Hematopoietic multipotent progenitor cell (in vitro differentiated cells): ENCODE measurements around the gene ZKSCAN4. TPM values are rescaled to one million over a fixed set of nuclear protein-coding genes. Genes with fewer than 3 reads are reported as not detected.
A peak's percentile ranks its signal among the peaks of the same experiment; 100 is the strongest.

ENCODE experiments used
- DNase-seq, 3 donors: peaks; one replicate each; pipeline ENCODE4 v3.0.0-alpha.2; 2011 to 2015; ENCODE audit warnings: low read depth in 2 of 3, low spot score in 2 of 3
- total RNA-seq: library from RNA; depleted of rRNA; stranded (reverse); fragments of >200 nt; gene quantifications from one replicate; pipeline ENCODE4 v1.2.3, GENCODE V29; 2012

ZKSCAN4 gene
- total RNA-seq, 1 donor, result 4.6 TPM

DNA sequence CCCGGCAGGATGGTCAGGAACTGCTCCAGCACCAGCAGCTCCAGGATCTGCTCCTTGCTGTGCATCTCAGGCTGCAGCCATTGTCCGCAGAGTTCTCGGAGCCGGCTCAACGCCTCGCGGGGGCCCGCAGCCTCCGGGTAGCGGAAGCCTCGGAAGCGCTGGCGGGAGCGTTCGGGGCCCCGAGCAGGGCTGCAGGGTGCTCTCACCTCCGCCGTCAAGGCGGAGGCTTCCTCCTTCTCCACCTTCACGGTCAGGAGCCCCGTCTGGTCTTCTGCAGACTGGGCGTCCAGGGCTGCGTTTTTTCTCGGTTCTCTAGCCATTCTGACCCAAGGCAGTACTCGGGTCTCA is 434 bp downstream of the ZKSCAN4 start:
- DNase-seq, result peak in 2 of 3 donors; percentile 23 to 39

DNA sequence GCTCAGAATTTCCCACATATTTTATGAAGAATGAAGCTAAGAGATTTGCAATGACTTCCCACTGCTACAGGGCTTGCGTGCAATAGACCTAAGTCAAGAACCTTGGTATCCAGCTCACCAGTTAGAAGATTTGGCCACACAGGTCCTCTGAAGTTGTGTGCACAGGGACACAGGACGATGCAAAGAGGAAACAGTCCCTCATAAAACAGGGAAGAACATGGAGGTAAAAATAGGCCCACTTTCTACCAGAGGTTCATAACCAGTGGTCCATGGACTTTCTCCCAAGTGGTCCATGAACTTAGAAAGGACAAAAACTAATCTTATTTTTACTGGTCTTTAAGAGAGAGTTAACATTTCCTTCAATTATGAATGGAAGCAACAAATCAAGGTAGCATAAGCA is 1.3 kb downstream of the ZKSCAN4 start:
- DNase-seq, result no peak

DNA sequence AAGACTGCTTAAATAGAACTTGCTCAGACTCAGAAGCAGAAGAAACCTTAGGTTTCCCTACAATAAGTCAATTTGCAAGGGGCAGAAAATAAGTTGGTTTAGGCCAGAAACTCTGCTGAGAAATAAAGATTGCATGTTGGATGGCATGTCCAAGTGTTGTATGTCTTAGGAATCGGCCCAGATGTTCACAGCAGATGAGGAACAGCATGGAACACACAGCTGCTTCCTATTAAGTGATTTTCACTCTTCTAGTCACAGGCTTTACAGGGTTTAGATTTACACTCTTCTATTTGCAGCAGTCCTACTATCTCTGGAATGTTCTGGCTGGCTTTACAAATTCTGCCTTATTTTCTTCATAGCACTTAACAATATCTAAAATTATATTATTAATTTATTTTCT is 3.2 kb downstream of the ZKSCAN4 start:
- DNase-seq, result no peak

DNA sequence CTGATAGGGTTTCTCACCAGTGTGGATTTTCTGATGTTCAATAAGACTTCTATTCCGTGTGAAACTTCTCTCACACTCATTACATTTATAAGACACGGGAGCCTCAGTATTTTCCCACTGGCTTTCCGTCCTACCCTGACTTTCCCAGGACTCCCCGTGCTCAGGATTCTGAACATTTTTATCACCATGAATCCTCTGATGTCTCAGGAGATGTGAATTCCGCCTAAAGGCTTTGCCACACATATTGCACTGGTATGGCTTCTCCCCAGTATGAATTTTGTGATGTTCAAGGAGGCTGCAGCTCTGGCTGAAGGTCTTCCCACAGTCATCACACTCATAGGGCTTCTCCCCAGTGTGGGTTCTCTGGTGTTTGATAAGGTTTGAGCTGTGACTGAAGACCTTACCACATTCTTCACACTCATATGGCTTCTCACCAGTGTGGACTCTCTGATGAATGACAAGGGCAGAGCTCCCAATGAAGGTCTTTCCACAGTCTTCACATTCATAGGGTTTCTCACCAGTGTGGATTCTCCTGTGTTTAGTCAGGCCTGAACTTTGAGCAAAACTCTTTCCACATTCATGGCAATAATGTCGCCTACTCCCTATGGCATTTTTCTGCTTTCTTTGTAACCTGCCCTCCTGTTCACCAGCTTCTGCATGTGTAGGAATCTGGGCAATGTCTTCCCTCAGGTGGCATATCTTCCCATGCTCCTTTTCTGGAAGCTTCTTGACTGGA is 6.7 kb downstream of the ZKSCAN4 start:
- DNase-seq, result no peak

DNA sequence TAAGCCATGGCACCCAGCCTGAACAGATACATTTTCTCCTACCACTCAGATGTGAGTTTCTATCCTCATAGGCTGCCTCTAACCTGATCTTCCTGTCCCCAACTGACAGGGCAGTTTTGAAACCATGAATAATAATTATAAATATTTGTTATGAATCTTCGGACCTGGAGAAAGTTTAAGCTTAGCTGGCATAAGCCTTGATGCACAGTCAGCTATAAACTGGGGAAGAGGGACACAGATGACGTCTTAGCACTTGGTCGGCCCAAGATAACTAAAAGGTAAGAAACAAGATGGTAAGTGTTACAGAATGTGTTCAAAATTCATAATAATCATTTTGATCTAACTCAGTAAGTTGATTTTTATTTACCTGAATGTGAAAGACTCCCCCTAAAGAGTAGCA is 8.1 kb downstream of the ZKSCAN4 start:
- DNase-seq, result no peak

DNA sequence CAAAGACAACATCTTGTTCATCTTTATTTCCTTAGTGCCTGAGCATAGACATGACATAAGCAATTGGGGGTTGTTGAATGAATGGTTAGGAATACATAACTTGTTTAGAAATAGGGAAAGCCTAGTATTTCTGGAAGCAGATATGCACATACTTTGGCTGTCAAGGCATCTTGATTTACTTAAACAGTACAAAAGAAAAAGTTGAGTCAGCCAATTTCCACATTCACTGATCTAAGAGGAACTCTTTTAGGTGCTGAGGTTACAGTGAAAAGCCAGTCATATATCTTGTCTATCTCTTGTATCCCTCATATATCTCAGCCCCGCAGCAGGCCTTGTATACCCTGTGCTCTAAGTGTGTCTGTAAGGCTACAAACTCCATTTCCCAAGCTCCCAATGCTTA is 11.6 kb downstream of the ZKSCAN4 start:
- DNase-seq, result no peak

DNA sequence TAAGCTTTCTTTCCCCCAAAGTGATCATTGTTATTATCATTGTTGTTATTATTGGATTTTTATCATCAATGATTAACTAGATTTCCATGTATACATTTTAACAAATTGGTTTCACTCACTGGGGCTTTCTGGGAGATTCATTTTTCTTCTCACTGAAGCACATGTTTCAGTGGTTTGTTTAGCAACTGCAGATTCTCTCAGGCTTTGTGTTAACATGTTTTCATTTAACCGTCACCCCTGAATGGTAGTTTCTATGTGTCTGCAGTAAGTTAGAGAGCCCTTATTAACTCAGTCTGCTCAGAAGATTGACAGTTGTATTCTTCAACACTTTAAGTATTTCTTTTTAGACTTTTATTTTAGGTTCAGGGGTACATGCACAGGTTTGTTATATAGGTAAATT is 12.4 kb downstream of the ZKSCAN4 start:
- DNase-seq, result no peak

DNA sequence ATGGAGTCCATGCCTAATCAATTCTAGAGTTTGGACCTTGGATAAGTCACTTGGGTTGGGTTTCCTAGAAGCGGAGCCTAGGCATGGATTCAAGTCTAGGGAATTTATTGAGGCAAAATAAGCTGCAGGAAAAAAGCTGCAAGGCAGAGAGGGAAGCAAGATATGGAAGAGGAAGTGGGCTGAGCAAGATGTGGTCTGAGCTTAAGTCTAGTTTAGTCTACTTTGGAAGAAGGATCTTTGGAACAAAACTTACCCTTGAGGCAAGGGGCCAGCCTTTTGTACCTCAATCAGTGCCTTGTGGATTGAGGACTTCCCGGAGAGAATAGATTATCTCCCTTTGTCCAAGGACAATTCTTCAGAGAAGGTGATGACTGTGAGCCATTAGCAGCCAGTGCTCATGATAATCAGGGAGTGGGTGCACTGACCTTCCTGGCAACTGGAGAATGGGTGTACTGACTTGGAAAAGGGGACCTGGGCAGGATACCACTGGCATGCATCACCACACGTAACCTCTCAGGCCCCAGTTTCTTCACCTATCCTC is 16.1 kb downstream of the ZKSCAN4 start:
- no peak for DNase-seq

DNA sequence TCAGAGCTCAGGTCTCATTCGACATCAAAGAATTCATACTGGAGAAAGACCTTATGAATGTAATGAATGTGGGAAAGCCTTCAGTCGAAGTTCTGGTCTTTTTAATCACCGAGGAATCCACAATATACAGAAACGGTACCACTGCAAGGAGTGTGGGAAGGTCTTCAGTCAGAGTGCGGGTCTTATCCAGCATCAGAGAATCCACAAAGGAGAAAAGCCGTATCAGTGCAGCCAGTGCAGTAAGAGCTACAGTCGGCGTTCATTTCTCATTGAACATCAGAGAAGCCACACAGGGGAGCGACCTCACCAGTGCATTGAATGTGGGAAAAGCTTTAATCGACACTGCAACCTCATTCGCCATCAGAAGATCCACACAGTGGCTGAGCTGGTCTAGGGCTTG is 19.3 kb downstream of the ZKSCAN4 start:
- no peak for DNase-seq

DNA sequence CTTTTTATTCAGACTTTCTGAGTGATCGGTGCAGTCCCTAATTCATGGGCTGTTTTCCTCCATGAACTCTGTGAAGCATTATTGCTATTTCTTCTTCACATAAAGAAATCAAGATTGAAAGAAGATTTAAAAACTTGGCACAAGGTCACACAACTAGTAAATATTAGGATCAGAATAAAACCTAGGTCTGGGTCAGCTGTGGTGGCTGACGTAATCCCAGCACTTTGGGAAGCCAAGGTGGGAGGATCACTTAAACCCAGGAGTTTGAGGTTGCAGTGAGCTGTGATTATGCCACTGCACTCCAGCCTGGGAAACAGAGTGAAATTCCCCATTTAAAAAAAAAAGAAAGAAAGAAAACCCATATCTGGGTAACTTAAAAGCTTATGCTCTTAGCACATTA is 25.6 kb downstream of the ZKSCAN4 start:
- no peak for DNase-seq

DNA sequence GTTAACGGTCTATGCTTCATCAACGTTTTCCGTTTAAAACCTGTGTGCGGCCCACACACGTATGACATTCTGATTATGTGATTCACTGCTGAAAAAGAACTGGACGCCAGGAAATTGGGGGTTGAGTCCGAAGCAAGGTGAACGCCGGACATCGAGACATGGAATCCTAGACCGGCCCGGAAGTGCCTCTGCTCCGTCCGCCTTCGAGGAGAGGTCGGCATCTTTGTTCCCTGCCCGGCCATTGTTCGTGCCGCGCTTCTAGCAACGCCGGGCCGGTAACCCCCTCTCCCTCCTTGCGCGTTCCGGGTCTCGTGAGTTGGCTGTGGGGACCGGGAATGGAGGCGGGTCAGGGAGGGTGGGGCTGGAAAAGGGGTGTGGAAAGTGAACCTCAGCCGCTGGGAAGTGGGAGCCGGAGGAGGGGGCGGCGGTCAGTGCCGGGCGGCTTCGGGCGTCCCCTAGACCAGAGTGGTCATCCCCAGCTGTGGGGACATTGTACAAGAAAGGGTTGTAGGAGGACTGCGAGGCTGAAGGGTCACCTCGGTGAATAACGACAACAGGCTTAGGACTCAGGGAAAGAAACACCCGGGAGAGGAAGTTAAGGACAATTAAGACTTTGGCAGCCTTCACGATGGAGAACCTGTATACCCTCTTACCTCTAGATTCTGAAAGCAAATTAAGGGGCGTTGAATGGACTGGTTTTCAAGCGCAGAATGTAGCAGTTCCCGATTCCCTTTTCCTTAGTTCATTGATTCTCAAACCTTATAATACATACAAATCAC is 26.8 kb downstream of the ZKSCAN4 start, which contains the start of gene ZSCAN9:
Gene ZSCAN9 (plus strand): TSS at position 220 of the 779 bp plus-strand sequence. CDS start 1,810 bp downstream, outside the sequence.
- DNase-seq, result peak in 2 of 3 donors; percentile 71 to 75

DNA sequence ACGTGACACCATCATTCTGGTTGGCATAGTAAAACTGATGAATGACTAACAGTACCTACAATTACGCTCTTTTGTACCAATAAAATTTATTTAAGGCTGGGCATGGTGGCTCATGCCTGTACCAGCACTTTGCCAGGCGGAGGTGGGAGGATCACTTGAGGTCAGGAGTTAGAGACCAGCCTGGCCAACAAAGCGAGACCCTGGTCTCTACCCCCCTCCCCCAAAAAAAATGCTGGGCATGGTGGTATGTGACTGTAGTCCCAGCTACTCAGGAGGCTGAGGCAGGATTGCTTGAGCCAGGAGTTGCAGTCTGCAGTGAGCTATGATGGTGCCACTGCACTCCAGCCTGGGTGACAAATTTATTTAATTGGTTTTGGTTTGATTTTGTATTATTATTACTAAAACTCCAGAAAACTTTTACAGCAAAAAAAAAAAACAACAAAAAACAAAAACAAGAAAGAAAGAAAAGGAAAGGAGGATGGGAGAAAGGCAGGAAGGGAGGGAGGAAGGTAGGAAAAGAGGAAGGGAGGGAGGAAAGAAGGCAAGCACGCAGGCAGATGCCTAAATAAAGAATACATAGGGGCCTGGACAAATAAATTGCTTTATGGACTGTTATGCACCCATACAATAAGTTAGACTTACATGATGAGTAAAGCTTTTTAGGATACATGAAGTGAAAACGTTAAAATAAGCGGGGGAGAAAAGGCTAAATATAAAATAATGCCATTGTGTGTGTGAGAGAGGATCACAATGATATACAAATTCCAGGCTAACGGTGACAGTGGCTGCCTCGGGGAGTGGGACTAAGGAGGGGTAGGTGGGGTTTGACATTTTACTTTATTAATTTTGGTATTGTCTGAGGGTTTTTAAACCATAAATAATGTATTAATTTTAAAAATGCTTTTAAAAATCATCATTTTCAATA is 27.7 kb downstream of the ZKSCAN4 start:
- DNase-seq, result no peak

DNA sequence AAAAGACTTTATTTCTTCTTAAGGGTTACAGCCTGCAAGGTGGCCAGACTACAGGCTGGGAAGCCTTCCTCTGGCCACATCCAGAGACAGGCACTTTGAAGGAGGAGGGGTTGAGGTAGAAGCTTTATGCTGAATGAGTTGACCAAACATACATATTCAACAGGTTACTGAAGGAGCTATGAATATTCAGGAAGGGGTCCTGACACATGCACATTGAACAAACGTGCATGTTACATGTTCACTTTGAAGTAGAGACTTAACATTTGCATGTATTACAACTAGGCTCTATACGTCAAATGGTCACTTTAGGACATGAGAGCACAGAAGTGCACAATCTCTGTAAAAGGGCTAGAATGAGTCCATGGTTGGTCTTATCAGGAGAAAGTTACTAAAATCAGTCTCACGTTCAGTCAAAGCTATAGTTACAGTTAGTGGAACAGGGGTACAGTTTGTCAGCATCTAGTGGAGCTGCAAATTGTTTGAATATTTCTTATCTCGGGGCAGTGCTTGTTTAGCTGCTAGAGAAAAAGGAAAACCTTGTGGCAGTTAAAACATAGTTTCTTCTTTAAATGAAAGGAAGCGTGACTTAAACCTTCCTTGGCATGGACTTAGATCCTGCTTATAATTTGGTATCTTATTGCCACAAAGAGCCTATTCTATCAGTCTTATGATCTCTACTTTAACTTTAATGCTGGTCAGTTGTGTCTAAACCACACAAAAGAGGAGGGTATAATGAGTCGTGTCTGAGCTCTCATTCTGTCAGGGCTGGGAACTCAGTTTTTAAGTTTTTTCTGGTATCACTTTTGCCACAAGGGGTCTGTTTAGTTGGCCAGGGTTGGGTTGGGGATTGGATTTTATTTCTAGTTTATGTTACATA is 31.6 kb downstream of the ZKSCAN4 start:
- no peak for DNase-seq

DNA sequence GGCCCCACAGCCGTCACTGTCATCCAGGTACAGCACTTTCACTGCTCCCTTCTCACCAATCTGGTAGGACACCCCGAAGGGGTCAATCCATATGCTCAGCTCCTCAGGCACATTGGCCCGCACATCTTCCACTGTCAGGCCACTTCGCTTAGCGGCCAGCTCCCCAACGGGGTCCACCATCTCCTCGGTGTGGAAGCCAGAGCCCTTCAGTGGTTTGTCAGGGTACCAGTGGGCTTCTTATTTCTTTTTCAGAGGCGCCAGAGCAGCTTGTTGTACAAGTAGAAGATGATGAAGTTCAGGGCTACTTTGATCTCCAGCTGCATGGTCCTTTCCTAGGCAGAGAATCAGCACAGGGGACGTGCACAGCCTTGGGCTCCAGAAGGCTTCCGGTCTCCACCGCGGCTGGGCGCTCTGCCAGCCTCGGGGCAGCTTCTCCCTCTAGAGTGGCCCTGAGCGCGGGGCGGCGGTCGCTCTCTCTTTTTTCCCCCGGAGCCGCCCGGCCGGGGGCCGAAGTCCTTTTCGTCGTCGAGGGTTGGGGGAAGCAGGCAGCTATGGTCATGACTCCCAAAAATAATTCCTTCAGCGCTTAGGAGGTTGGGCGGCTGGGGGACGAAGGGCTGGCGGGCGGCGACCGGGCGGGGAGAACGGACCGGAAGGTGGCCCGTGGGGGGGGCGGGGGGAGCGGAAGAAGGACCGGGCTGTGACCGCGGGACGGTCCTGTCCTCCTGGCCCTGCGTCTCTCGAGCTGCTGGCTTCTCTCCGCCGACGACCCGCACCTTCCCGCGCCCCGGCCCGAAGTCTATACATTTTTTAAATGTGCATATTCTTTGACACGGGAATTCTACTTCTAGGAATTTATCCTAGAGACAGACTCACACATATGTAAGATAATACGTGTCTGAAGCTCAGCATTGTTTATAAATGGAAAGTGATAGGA is 33.5 kb downstream of the ZKSCAN4 start:
- peak in 2 of 3 donors; percentile 78 to 87 for DNase-seq

DNA sequence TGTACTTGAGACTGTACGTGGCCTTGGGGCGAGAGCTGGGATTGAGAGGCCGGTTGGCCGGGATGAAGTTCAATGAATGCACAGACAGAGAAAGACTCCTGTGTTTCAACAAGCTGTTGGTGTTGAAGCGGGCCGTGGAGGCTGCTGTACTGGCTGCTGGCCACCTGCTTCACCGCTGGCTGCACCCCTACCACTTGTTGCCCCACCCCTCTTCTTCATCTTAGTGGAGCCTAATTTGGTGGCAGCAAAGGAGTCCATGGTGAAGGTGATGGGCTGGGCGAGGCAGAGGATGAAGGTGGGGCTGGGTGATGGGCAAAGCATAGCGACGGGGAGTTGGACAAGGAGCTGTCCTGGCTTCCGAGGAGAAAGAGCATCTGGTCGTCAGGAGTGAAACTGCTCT is 34.2 kb downstream of the ZKSCAN4 start:
- DNase-seq, result no peak

DNA sequence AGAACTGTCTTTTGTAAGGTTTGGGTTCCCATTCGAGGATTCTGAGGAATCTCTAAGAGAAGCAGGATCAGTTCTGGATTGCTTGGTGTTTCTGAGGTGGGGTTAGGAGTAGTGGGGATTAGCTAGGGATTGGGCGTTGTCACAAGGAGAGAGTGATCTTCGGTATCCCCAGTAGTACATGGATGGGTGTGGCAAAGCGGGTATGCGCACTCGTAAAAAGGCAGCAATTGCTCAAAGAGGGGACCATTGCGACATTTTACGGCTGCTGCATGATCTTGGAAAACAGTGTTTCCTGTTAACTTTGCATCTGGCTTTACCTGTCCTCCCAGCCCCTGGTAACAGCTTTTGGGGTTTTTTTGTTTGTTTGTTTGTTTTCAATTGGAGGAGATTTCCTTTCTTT is 36.6 kb downstream of the ZKSCAN4 start:
- no peak for DNase-seq

DNA sequence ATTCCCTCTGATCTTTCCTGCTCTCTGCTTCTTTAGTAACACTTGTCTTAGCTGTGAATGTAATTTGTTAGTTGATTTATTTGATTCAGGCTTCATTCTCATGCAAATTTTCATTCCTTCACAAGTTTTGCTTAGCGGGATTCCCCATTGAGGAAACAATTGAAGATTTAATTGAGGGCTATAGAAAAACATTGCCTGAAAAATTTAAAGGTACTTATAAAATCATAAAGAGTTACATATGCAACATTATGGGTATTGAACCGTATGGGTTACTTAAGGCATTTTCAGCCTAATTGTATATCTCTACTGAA is 38.9 kb downstream of the ZKSCAN4 start:
- no peak for DNase-seq

DNA sequence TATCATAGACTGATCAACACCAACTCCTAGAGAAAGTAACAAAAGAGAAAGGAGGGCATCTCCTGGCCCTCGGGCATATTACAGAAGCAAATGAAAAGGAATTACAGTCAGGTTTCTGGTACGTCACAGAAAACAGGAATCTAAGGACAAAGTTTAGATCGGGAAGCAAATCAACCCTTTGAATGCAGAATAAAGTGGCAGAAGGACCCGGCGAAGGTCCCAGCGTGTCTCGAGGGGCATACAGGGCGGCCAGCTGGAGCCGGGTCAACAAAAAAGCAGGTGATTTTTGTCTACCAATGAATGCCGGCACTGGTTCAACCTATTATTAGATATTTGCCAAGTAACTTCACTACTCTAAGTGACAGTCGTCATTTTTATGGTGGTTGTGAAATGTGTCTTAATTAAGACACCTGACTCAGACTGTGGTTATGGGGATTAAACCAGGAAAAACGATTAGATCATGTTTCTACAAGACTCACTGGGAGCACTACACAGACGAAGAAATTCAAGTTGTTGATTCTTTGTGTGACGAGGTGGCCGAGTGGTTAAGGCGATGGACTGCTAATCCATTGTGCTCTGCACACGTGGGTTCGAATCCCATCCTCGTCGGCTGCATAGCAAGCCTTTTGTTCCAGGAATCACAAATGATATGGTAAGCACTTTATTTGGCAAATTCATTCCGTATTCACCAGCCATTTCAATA is 39.4 kb downstream of the ZKSCAN4 start:
- peak in 2 of 3 donors; percentile 44 to 66 for DNase-seq
